IPS-11a (cell line): Measurements from ENCODE around the gene NUBPL.
"Not testable (repeated sequence)": the region's sequence is repeated elsewhere in the genome, so short reads cannot be mapped to it uniquely, and the experiment has no call there.

Experiments
- H3K4me3 ChIP-seq: one replicate; pipeline ENCODE4 v1.5.1; 2013; ENCODE audit warnings: low read depth, low read length, control low read depth

NUBPL gene

DNA sequence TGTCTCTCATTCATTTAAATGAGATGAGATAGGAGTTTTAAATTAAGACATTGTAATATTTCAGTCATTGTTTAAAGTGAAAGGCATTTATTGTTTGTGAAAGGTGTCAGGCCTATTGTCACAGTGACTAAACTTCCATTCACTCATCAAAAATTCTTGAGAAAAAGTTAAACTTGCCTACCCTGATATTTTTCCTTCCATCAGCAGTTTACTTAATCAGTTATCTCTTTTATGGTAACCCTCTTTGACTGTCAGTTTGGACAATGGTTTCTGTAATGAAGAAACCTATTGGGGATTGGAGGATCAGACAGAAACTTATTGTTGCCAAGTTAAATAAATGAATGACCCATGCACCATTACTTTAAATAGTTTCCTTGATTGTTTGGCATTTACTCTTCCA lies 241.6 kb downstream of the NUBPL start:
- H3K4me3 ChIP-seq = no peak overlapping the region

DNA sequence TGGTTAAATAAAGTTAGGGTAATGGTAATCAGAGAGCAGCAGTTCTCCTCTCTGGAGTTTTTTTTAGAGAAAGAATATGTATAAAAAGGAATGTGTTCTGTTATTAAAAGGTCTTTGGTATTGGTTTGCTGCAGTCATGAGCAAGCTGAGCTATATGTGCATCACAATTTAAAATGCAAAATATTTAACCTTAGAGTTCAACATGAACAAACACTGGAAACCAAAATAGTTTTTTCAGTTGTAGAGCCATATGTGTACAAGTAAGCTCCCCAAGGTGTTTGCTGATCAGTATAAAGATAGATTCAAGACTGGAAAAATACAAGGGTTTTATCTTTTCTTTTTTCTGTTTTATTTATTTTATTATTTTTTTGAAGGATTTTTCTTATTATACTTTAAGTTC lies 245.0 kb downstream of the NUBPL start:
- no peak overlapping the region for H3K4me3 ChIP-seq

DNA sequence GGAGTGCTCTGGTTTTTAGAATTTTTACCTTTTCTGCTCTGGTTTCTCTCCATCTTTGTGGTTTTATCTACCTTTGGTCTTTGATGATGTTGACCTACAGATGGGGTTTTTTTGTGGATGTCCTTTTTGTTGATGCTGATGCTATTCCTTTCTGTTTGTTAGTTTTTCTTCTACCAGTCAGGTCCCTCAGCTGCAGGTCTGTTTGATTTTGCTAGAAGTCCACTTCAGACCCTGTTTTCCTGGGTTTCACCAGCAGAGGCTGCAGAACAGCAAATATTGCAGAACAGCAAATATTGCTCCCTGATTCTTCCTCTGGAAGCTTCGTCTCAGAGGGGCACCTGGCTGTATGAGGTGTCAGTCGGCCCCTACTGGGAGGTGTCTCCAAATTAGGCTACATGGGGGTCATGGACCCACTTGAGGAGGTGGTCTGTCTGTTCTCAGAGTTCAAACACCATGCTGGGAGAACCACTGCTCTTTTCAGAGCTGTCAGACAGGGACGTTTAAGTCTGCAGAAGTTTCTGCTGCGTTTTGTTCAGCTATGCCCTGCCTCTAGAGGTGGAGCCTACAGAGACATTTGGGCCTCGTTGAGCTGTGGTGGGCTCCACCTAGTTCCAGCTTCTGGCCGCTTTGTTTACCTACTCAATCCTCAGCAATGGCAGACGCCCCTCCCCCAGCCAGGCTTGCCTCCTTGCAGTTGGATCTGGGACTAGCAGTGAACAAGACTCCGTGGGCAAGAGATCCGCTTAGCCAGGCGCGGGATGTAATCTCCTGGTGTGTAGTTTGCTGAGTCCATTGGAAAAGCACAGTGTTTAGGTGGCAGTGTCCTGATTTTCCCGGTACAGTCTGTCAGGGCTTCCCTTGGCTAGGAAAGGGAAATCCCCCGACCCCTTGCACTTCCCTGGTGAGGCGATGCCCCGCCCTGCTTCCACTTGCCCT lies 250.8 kb downstream of the NUBPL start:
- not testable (repeated sequence) for H3K4me3 ChIP-seq

DNA sequence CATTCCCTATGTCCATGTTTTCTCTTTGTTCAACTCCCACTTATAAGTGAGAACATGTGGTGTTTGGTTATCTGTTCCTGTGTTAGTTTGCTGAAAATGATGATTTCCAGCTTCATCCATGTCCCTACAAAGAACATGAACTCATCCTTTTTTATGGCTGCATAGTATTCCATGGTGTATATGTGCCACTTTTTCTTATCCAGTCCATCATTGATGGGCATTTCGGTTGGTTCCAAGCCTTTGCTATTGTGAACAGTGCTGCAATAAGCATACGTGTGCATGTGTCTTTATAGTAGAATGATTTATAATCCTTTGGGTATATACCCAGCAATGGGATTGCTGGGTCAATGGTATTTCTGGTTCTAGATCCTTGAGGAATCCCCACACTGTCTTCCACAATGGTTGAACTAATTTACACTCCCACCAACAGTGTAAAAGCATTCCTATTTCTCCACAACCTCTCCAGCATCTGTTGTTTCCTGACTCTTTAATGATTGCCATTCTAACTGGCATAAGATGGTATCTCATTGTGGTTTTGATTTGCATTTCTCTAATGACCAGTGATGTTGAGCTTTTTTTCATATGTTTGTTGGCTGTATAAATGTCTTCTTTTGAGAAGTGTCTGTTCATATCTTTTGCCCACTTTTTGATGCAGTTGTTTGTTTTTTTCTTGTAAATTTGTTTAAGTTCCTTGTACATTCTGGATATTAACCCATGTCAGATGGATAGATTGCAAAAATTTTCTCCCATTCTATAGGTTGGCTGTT lies 252.7 kb downstream of the NUBPL start:
- H3K4me3 ChIP-seq = not testable (repeated sequence)

DNA sequence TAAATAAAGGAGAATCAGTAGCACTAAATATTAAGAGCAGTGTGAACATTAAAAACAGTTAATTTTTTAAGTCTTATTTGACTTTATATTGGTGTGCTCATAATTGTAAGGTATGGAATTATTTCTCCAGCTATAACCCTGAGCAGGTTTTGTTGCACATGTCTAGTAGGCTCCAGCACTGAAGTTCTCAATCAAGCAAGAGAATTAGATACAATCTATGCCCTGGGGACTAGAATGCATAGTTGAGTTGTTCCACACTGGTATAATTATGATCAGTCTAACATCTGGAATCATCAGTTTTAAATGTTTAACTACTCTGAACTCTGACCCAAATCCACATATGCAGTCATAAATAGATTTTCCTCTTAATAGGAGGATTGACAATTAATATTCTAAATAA lies 258.1 kb downstream of the NUBPL start:
- H3K4me3 ChIP-seq = no peak overlapping the region

DNA sequence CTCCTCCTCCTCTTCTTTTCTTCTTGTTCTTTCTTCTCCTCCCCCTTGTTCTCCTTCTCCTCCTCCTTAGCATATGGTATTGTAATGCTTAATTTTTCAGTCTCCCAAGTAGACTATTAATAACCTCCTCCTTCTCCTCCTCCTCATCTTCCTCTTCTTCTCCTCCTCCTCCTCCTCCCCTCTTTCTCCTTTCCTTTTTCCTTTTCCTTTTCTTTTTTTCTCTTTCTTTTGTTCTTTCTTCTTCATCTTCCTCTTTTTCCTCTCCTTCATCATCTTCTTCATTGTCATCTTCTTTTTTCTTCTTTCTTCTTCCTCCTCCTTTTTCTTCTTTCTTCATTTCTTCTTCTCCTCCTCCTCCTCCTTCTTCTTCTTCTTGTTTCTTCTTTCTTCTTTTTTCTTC lies 264.3 kb downstream of the NUBPL start:
- no peak overlapping the region for H3K4me3 ChIP-seq

DNA sequence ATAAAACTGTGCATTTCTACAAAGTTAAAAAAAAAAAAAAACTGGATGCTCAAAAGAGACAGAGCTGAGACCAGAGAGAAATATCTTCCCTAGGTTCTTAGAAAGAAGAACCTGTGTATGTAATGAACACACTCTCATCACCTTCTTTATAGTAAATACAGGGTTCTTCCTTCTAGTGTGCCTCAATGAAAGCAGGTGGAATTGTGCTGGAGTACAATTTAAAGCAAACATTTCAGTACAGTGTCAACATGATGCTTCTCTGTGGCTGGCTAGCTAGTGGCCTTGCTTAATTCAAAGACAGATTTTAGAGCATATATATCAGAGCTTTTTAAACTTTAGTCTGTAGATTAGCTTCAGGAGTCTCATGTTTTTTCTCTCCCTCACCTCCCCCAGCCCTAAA lies 266.1 kb downstream of the NUBPL start:
- H3K4me3 ChIP-seq = no peak overlapping the region

DNA sequence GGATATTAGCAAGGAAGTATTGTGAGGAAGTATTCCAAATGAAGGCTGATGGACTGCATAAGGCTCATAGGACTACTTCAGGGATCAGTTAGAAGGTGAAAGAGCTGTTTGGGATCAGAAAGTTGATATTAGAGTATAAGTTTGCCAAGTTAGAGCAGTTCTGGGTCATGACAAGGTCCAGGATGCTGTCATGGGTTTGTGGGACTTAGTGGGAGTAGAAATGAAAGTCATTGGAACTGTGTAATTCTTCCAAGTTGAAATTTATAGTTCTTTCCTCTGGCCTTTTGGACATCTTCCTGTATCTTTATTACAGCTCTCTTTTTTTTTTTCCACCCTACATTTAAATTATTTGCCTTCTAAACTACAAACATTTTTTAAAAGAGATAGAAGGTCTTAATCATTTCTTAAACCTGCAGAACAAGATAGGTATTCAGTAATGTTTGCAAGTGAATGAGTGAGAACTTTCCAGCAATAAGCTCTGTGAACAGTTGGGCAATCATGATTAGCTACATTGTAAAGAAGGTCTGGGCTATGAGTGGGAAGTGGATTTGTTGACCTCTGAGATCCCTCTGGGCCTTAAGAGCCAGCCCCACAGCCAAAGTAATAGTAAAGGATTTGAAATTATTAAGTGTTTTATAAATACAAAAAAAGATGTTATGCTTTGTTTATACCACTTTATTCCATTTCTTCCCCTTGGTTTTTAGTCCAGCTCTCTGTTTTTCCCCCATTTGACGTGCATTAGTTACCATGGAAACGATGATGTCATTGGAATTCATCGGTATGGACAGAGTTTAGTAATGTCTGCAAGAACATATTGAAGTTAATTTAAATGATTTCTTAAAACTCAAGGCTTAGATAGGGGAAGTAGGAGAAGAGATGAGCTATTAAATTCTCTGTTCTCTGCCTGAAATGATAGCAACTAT lies 268.0 kb downstream of the NUBPL start:
- H3K4me3 ChIP-seq = no peak overlapping the region

DNA sequence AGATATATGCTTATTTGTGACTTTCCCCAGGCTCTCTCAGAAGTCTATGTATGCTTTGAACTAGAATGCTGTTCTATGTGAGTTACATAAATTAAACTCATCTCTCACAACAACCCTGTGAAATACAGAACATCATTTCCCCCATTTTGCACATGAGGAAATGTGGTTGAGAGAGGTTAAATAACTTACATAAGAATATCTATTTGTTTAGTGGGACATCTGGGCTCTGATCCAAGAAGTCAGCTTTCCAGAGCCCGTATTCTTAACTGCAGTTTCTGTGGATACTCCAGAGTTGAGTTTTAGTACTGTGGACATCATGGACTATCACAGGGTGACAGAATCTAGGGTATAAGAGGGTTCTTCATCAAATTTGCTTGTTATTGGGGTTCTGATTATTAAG lies 273.4 kb downstream of the NUBPL start:
- H3K4me3 ChIP-seq = no peak overlapping the region

DNA sequence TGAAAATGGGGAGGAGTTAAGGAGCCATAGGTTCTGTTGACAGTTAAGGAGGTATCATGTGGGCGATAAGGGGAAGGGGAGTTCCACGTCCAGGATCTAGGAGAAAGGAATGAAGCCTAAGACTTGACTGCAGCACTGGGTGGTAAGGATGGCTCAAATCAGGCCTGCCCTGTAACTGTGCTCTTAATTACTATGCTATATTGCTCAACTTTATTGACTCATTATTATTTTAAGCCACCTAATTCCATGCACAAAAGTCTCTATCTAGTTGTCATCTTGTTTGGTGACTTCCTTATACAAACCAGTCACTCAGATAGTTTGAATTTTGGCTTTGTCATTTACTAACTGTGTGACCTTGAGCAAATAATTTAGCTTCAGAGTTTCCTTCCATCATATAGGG lies 273.8 kb downstream of the NUBPL start:
- no peak overlapping the region for H3K4me3 ChIP-seq

DNA sequence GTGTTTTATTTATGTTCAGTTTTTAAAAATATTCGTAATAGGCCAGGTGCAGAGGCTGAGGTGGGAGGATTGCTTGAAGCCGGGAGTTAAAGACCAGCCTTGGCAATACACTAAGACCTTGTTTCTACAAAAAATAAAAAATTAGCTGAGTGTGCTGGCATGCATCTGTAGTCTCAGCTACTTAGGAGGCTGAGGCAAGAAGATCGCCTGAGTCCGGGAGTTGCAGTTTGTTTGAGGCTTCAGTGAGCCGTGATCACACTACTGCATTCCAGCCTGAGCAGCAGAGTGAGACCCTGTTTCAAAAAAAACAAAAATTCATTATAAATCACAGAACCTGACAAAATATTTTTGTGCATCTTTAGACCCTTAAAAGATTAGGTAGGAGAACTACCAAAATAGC lies 275.8 kb downstream of the NUBPL start:
- H3K4me3 ChIP-seq = no peak overlapping the region

DNA sequence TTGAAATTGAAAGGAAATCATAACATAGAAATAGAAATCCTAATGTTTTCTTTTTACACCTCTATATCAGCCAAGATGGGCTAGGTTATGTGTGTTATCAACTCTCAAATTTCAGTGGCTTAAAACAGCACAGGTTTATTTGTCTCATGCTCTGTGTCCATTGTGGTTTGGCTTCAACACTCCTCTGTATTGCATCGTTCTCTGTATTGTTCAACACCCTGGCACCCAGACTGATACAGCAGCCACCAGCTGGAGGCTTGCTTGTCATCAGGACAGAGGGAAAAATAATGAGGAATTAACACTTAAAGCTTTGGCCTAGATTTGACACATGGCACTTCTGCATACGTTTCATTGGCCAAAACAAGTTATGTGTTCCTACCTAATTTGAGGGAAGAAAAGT lies 281.7 kb downstream of the NUBPL start:
- no peak overlapping the region for H3K4me3 ChIP-seq

DNA sequence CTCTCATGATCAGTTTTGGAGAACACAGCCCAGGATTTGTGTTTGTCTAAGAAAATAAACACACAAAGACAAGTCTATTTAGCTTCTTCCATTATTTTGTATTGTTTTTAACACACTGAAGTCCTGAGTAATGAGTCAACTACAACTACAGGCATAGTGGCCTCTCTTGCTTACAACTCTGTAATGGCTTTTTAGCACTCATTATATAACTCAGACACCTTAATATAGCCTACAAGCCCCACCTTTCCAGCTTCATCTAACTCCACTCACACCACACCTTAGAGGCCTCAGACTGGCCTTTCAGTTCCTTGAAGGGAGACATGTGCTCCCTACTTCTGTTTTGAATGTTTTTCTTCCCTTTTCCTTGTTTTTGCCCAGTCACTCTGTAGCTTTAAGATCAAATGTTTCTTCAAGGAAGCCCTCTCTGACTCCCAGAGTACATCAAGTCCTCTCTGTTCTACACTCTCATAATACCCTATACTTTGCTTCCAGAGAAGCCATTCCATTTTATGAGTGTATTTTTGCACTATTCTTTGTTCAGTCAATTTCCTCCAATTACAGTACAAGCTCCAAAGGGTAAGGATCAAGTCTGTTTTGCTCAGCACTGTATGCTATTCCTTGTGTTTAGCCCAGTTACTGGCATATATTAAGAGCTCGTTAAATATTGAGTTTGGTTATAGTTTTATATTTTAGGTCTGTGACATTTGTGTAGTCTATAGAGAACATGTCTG lies 282.3 kb downstream of the NUBPL start:
- H3K4me3 ChIP-seq = no peak overlapping the region

DNA sequence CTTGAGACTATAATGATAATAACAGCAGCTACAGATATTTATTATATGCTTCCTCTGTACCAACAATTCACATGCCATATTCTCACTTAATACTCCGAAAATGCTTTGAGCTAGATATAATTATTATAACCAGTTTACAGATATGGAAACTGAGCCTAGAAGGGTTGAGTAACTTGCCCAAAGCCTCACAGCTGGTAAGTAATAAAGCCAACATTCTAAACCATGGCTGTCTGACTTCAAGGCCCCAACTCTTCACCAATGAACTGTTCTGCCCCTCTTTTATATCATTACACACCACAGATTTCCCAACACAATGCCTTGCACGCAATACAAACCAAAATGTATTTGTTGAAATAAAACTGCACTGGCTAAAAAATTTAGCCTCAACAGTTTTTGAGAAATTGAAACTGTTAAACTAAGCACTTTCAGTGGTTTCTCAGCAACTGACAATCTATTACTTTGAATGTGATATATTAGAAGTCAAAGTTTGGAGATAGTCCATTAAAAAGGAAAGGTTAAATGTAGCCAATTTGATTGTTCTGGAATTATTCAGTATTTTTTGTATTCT lies 293.4 kb downstream of the NUBPL start:
- no peak overlapping the region for H3K4me3 ChIP-seq

DNA sequence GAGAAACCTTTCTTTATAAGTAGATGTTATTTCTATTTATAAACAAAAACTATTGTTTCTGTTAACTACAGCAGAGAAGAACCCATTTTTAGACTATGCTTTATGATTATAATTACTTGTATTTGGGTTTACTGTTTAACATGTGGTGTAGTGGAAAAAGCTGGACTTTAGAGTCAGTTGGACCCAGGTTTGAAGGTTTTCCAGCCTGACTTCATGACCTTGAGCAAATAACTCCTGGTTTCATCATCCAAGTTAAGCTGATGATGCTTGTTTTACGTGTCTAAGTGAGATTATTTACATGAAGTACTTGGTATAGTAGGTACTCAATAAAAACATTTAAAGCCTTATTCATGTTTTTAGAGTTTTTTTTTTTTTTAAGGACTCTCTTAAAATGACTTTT lies 294.1 kb downstream of the NUBPL start:
- H3K4me3 ChIP-seq = no peak overlapping the region

DNA sequence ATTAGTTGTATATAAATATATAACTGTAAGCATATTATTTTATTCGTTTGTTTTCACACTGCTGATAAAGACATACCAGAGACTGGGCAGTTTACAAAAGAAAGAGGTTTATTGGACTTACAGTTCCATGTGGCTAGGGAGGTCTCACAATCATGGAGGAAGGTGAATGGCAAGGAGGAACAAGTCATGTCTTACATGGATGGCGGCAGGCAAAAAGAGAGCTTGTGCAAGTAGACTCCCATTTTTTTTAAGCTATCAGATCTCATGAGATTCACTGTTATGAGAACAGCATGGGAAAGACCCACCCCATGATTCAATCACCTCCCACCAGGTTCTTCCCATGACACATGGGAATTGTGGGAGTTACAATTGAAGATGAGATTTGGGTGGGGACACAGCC lies 294.8 kb downstream of the NUBPL start:
- H3K4me3 ChIP-seq = not testable (repeated sequence)

DNA sequence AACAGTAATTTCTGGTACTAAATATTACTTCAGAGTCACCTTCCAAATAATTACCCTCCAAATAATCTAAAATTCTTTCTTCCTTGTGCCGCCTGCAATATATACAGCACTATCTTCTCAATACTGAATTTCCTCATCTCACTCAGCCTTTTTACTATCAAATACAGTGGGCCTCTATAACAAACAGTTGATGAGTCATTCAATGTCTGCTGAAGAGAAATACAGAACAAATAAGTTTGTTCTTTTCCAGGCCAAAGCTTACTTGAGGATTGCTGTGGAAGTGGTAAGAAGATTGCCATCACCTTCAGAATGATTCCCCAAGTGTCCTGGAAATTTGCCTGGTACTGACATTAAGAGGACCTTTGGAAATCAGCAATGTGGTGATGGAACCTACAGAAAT lies 297.7 kb downstream of the NUBPL start:
- H3K4me3 ChIP-seq = no peak overlapping the region

DNA sequence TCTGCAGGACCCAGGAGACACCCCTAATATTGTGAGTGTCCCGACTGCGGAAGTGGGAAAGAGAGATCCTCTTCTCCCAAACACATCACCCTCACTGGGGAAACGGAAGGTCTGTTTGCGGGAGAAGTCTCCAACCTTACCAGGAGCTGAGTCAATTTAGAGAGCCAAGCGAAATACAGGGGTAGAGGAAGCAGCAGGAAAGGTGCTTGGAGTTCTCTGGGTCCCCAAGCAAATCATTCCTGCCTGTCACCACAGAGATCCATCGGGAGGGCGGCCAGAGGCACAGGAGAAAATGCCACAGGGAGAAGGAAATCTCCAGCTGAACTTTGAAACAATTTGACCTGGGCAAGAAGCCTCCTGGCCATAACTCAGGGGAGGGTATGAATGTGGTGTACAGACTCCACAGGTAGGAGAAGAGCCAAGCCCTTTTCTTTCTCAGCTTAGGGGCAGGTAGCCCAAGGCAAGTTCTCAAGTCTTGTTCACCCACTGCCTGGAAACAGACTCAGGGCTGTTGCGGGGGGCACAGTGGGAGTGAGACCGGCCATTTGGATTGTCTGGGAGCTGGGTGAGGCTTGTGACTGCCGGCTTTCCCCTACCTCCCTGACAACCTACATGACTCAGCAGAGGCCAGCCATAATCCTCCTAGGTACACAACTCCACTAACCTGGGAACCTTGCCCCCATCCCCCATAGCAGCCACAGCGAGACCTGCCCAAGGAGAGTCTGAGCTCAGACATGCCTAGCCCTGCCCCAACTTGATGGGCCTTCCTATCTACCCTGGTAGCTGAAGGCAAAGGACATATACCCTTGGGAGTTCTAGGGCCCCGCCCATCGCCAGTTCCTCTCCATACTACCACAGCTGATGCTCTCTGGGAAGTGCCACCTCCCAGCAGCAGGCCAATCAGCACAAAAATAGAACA lies 304.0 kb downstream of the NUBPL start:
- H3K4me3 ChIP-seq = no peak overlapping the region

DNA sequence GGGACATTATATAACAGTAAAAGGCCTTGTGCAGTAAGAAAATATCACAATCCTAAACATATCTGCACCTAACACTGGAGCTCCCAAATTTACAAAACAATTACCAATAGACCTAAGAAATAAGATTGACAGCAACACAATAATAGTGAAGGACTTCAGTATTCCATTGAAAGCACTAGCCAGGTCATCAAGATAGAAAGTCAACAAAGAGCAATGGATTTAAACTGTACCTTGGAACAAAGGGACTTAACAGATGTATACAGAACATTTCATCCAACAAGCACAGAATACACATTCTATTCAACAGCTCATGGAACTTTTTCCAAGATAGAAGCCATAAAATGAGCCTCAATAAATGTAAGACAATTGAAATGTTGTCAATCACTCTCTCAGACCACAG lies 306.4 kb downstream of the NUBPL start:
- H3K4me3 ChIP-seq = no peak overlapping the region
